HuH-7 (cell line): ENCODE measurements around the gene RASA2.
"Not testable (repeated sequence)": the region's sequence is repeated elsewhere in the genome, so short reads cannot be mapped to it uniquely, and the experiment has no call there.

Experiments used
- DNase-seq: peaks from one replicate; pipeline ENCODE4 v3.0.0; 2011; ENCODE audit warnings: low spot score

The RASA2 gene

DNA sequence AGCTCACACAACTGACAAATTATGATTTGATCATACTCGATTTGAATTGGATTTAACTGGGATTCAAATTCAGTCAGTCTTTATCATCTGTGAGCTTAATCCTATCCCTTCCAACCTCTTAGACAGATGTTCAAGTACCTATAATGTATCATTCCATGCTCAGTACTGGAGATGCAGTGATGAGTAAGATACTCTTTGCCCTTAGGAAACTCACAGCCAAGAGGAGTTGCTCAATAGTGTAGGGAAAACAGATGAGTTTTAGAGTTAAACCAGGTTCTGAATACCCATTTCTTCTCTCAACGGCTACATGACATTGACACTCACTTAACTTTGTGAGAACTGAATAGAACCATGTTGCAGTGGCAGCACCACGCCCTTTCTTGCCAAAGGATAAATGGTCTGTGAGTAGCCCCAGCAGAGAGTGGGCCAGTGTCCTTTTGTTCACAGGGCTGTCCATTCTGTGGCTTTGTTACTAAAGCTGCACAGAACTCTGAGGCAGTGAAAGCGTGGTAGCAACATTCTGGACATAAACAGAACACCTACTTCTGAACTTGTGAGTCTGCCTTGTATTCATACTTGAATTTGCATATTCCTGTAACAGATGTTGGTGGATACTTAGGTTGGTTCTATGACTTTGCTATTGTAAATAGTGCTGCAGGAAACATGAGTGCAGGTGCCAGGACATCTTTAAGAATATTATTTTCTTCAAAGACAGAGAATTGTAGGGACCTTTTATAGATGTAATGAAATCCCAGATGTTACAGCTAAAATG lies 91.6 kb downstream of the RASA2 start:
- no peak for DNase-seq

- no peak for DNase-seq
Measured at GRCh38 chr3:141594357-141594756, 107.5 kb downstream of the RASA2 start.

DNA sequence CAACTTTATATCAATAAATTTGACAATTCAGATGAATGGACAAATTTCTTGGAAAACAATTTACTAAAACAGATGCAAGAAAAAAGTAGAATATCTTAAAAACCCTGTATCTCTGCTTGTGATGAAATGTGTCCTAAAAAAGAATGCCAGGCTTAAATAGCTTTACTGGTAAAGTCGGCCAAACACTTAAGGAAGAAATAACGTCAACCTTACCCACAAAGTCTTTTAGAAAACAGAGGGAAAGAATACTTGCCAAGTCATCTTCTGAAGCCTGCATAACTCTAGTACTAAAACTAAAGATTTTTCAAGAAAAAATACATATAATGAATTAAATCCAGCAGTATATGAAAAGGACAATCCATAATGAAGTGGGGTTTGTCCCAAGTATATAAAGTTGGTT lies 111.1 kb downstream of the RASA2 start:
- no peak for DNase-seq

- DNase-seq = no peak
Measured at GRCh38 chr3:141600331-141600730, 113.5 kb downstream of the RASA2 start.

GRCh38 chr3:141602706-141603105 lies 115.9 kb downstream of the RASA2 start:
- DNase-seq = no peak

- DNase-seq = no peak
Measured at GRCh38 chr3:141603473-141604035, 116.7 kb downstream of the RASA2 start.

GRCh38 chr3:141605883-141606282 lies 119.1 kb downstream of the RASA2 start:
- DNase-seq = no peak

GRCh38 chr3:141608438-141608837 lies 121.6 kb downstream of the RASA2 start:
- no peak for DNase-seq

DNA sequence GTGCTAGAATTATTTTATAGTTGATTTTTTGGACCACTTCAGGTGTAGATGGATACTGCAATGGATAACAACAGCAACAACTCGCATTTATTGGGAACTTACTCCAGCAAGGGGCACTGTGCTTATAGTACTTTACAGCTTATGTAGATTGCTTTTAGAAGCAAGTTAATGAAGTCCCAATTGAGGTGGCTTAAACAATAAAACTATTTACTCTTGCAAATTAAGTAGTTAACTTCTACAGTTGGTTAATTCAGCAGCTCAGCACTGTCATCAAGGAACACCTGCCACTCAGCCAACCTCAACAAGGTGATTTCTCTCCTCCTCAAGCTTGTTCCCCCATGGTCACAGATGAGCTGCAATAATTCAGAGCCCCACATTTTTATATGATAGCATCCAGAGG lies 124.1 kb downstream of the RASA2 start:
- no peak for DNase-seq

GRCh38 chr3:141618103-141618910 lies 131.5 kb downstream of the RASA2 start:
- no peak for DNase-seq

DNA sequence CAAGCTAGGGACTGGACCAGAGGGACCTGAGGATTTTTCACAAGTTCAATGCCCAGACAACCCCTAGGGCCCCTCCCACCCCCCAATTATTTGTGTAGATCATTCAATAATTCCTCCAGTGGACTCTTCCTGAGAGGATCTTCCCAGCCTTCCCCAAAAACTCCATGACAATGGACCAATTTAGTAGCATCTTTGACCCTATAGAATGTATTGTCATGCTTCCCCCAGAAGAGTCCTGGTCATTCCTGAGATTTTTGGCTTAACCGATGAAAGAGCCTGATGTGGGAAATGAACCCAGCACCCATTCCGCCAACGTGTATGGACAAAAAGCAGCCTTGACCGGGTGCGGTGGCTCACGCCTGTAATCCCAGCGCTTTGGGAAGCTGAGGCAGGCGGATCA lies 132.1 kb downstream of the RASA2 start:
- no peak for DNase-seq

DNA sequence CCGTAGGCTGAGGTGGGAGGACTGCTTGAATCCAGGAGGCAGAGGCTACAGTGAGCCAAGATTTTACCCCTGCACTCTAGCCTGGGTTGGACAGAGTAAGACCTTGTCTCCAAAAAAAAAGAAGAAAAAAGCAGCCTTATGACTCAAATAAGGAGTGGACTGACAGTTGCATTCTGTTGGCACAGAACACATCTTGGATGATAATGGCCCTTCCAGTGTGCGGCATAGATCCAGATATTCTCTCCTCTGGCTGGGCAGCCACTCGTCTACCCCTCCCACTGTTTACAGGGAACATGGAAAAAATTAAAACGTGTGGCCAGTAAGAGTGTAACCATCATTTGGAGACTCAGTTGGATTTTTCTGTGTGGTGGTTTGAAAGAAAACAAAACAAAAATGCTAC lies 132.6 kb downstream of the RASA2 start:
- DNase-seq = no peak

GRCh38 chr3:141623691-141624090 lies 136.9 kb downstream of the RASA2 start:
- no peak for DNase-seq

- no peak for DNase-seq
Measured at GRCh38 chr3:141625506-141625905, 138.7 kb downstream of the RASA2 start.

DNA sequence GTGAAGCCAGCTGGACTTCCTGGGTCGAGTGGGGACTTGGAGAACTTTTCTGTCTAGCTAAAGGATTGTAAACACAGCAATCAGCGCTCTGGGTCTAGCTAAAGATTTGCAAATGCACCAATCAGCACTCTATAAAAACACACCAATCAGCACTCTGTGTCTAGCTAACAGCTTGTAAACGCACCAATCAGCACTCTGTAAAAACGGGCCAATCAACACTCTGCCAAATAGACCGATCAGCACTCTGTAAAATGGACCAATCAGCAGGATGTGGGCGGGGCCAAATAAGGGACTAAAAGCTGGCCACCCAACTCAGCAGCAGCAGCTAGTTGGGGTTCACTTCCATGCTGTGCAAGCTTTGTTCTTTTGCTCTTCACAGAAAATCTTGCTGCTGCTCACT lies 141.5 kb downstream of the RASA2 start:
- DNase-seq = not testable (repeated sequence)

DNA sequence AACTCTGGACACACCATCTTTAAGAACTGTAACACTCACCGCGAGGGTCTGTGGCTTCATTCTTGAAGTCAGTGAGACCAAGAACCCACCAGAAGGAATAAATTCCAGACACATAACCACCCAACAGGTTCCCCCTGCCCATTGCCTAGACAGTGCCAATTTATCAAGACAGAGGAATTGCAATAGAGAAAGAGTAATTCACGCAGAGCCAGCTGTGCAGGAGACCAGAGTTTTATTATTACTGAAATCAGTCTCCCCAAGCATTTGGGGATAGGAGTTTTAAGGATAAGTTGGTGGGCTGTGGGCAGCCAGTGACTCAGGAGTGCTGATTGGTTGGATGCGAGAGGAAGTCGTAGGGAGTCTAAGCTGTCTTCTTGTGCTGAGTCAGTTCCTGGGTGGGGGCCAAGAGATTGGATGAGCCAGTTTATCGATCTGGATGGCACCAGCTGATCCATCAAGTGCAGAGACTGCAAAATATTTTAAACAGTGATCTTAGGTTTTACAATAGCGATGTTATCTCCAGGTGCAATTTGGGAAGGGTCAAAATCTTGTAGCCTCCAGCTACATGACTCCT lies 142.1 kb downstream of the RASA2 start:
- DNase-seq = not testable (repeated sequence)

GRCh38 chr3:141629976-141630375 lies 143.1 kb downstream of the RASA2 start:
- DNase-seq = no peak

GRCh38 chr3:141632779-141633374 lies 146.1 kb downstream of the RASA2 start:
- DNase-seq = no peak

DNA sequence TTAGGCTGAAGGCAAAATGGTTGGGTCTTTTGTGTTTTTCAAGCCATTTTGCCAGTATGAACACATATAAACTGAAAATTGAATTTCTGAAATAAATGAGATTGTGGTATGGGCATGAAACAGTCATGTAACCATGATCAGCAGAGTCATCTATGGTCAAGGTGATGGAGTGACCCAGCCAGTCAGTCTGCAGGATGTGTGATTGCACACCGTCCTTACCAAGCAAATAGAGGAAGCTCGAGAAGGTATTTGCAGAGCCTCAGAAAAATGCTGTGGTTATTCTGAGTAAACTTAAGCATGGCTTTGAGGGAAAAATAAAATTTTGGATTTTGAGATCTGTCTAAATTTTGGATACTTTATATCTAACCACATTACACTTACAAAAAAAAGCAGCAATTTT lies 155.4 kb downstream of the RASA2 start:
- no peak for DNase-seq

DNA sequence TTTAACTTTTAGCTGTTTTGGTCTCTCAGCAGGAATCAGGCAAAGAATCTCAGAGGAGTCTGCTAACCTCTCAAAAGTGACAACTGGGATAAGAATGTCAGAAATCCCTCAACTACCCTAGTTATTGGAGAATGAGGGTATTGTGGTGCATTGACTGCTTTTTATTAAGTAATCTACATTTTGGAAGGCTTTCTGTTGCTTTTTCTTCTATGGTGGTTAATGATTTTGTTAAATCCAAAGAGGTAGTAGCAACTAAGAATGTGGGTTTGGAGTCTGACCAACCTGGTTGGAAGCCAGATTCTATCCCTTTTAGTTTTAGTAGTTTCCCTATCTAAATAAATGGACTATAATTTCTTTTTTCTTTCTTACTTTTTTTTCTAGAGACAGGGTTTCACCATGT lies 156.6 kb downstream of the RASA2 start:
- no peak for DNase-seq

DNA sequence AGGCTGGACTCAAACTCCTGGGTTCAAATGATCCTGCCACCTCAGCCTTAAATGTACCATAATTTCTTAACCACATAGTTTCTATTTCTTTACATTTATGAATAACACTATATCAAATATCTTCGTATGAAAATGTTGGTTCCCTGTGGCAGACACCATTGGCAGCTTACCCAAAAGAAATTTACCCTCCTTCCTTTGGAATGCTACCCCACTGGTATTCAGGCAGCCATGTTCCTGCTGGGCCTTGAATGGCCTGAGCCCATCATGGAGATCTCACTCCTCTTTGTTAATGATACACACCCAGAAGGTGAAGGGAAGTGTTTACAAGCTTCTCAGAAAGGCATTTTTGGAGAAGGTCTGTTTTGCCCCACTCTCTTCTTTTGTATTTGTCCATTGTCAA lies 157.0 kb downstream of the RASA2 start:
- DNase-seq = no peak

DNA sequence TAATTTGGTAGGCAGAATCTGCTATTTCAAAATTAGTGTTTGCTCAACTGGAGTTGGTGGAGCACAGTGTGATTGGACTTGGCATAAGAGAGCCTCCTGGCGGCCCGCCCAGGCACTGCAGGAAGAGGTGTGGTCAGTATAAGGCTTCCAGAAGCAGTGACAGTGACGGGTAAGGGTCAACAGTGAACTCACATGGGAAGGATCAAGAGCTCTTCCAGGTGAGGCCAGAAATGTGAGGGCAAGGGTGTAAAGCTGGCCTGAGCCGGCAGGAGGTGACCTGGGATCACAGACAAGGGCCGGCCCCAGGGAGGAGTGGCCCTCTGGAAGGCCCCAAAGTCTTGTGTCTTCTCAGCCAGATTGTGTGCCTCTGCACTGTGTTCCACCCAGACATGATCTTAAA lies 158.1 kb downstream of the RASA2 start:
- DNase-seq = peak; percentile 45
